ENCODE measurements around the gene GFER.

GFER gene

GRCh38 chr16:2028620-2029220 lies 44.7 kb downstream of the GFER start:
- no peak for TF ChIP-seq ZFP30 (CRISPR knock-in tag; IDR thresholded peaks at IDR 0.05)
- TF ChIP-seq OSR1 (CRISPR knock-in tag; IDR thresholded peaks at IDR 0.05): no peak
- TF ChIP-seq BACH2 (CRISPR knock-in tag; IDR thresholded peaks at IDR 0.05; ENCODE audit: borderline replicate concordance): no peak
- no peak for TF ChIP-seq TOX (CRISPR knock-in tag; IDR thresholded peaks at IDR 0.05; ENCODE audit: borderline replicate concordance)
- TF ChIP-seq ZNF565 (CRISPR knock-in tag; conservative IDR thresholded peaks at IDR 0.05; ENCODE audit: low read depth): no peak
- ATAC-seq: no peak

- ATAC-seq: no peak
- TF ChIP-seq OSR1 (CRISPR knock-in tag; IDR thresholded peaks at IDR 0.05) (no peak), ISL1 (CRISPR knock-in tag; IDR thresholded peaks at IDR 0.05) (no peak), GLIS3 (CRISPR knock-in tag; IDR thresholded peaks at IDR 0.05) (no peak), TSHZ2 (CRISPR knock-in tag; IDR thresholded peaks at IDR 0.05) (no peak), ZNF8 (CRISPR knock-in tag; IDR thresholded peaks at IDR 0.05) (no peak), ARNTL (CRISPR knock-in tag; IDR thresholded peaks at IDR 0.05; ENCODE audit: borderline replicate concordance, low read depth) (no peak), TCF4 (CRISPR knock-in tag; IDR thresholded peaks at IDR 0.05; ENCODE audit: borderline replicate concordance) (no peak), CREB5 (CRISPR knock-in tag; IDR thresholded peaks at IDR 0.05; ENCODE audit: low read depth) (no peak), ZNF565 (CRISPR knock-in tag; conservative IDR thresholded peaks at IDR 0.05; ENCODE audit: low read depth) (no peak), PPARA (CRISPR knock-in tag; IDR thresholded peaks at IDR 0.05; ENCODE audit: borderline replicate concordance) (no peak), CSRNP3 (CRISPR knock-in tag; IDR thresholded peaks at IDR 0.05) (no peak), ESRRG (CRISPR knock-in tag; IDR thresholded peaks at IDR 0.05) (no peak), ZFP3 (CRISPR knock-in tag; IDR thresholded peaks at IDR 0.05) (no peak), PATZ1 (CRISPR knock-in tag; IDR thresholded peaks at IDR 0.05; ENCODE audit: borderline replicate concordance) (no peak)
Measured at GRCh38 chr16:2029350-2029749, 45.4 kb downstream of the GFER start.

- ATAC-seq: no peak
- TF ChIP-seq ZFP30 (CRISPR knock-in tag; IDR thresholded peaks at IDR 0.05) (no peak), CREB5 (CRISPR knock-in tag; IDR thresholded peaks at IDR 0.05; ENCODE audit: low read depth) (no peak), ESRRG (CRISPR knock-in tag; IDR thresholded peaks at IDR 0.05) (no peak), ARNTL (CRISPR knock-in tag; IDR thresholded peaks at IDR 0.05; ENCODE audit: borderline replicate concordance, low read depth) (no peak)
Measured at GRCh38 chr16:2030036-2030435, 46.0 kb downstream of the GFER start.

- ATAC-seq: no peak
- no peak for TF ChIP-seq CSRNP3 (CRISPR knock-in tag; IDR thresholded peaks at IDR 0.05)
- no peak for TF ChIP-seq ZFP3 (CRISPR knock-in tag; IDR thresholded peaks at IDR 0.05)
- TF ChIP-seq TOX (CRISPR knock-in tag; IDR thresholded peaks at IDR 0.05; ENCODE audit: borderline replicate concordance): no peak
- TF ChIP-seq ZNF565 (CRISPR knock-in tag; conservative IDR thresholded peaks at IDR 0.05; ENCODE audit: low read depth): no peak
- no peak for TF ChIP-seq RARB (CRISPR knock-in tag; IDR thresholded peaks at IDR 0.05)
- no peak for TF ChIP-seq ARNTL (CRISPR knock-in tag; IDR thresholded peaks at IDR 0.05; ENCODE audit: borderline replicate concordance, low read depth)
- TF ChIP-seq POU6F1 (CRISPR knock-in tag; IDR thresholded peaks at IDR 0.05; ENCODE audit: borderline replicate concordance, low read depth): no peak
- TF ChIP-seq ZFP30 (CRISPR knock-in tag; IDR thresholded peaks at IDR 0.05): no peak
- no peak for TF ChIP-seq ZNF70 (CRISPR knock-in tag; IDR thresholded peaks at IDR 0.05)
- no peak for TF ChIP-seq CSDC2 (CRISPR knock-in tag; IDR thresholded peaks at IDR 0.05)
- no peak for TF ChIP-seq CREB5 (CRISPR knock-in tag; IDR thresholded peaks at IDR 0.05; ENCODE audit: low read depth)
- no peak for TF ChIP-seq OSR1 (CRISPR knock-in tag; IDR thresholded peaks at IDR 0.05)
- no peak for TF ChIP-seq ISL1 (CRISPR knock-in tag; IDR thresholded peaks at IDR 0.05)
Measured at GRCh38 chr16:2031081-2031577, 47.1 kb downstream of the GFER start.

Measured in SK-N-SH treated with all-trans-retinoic acid at 6 μM for 48 hours (cell line).